Vagina (tissue), 2 donors: ENCODE results near the gene OXCT1. TPM values are rescaled to one million over a fixed set of nuclear protein-coding genes. Genes with fewer than 3 reads are reported as not detected.

Experiments
- DNase-seq, 2 donors: peaks; one replicate each; pipeline ENCODE4 v3.0.0-alpha.2; 2017; ENCODE audit errors: extremely low spot score in 2 of 2
- H3K27ac ChIP-seq: fragments of 200-600 bp; sonication (generic); one replicate; pipeline ENCODE4 v1.5.1; 2019
- H3K27me3 ChIP-seq: fragments of 200-600 bp; sonication (generic); one replicate; pipeline ENCODE4 v1.5.1; 2019
- H3K36me3 ChIP-seq, 2 donors: fragments of 200-600 bp; sonication (generic); one replicate each; pipeline ENCODE4 v1.5.1; 2017 to 2019
- H3K4me1 ChIP-seq: fragments of 200-600 bp; sonication (generic); one replicate; pipeline ENCODE4 v1.5.1; 2019
- H3K4me3 ChIP-seq, 2 donors: fragments of 200-600 bp; sonication (generic); 1 replicate in 1 of 2; 2 replicates in 1 of 2; pipeline ENCODE4 v1.5.1; 2016 to 2019
- H3K9me3 ChIP-seq: fragments of 200-600 bp; sonication (generic); one replicate; pipeline ENCODE4 v1.5.1; 2019
- POLR2A ChIP-seq, 2 donors: fragments of 450-650 bp; IDR thresholded peaks; one replicate each; pipeline ENCODE4 v1.6.1; 2017; ENCODE audit warnings: antibody characterized with exemption in 2 of 2, mild to moderate bottlenecking in 2 of 2, moderate library complexity in 2 of 2
- POLR2AphosphoS5 ChIP-seq, 2 donors: sonication (generic); formaldehyde crosslinking; IDR thresholded peaks; one replicate each; pipeline ENCODE4 v1.9.0; 2017; ENCODE audit warnings: antibody characterized with exemption in 2 of 2, mild to moderate bottlenecking in 2 of 2, low read depth in 1 of 2; ENCODE audit not compliant: insufficient read depth in 1 of 2
- intact Hi-C: fragments of 100-400 bp; cut with DNase I; formaldehyde crosslinking; loops from one replicate; pipeline ENCODE4 v1.15.1; 2023
- total RNA-seq: library from RNA; depleted of rRNA; stranded (reverse); fragments of >200 nt; gene quantifications from one replicate; pipeline ENCODE4 v1.2.3, GENCODE V29; 2016
- TF ChIP-seq, protein P1 (sequence below), 3 experiments: fragments of 450-650 bp in 2 of 3; fragments of 200-600 bp in 1 of 3; sonication (generic) in 1 of 3; IDR thresholded peaks; one replicate each; pipeline ENCODE4 v1.5.1; 2017 to 2019; ENCODE audit warnings: antibody characterized with exemption in 3 of 3, mild to moderate bottlenecking in 2 of 3, moderate library complexity in 2 of 3

The OXCT1 gene
- total RNA-seq, 1 donor from 2014 or later, result 15.5 TPM

GRCh38 chr5:41858890-41859289, 11.3 kb downstream of the OXCT1 start:
- Histone ChIP-seq H3K9me3 (no peaks in the 10 kb centered on the region), H3K36me3 (peaks cover 0 to 31% of the 10 kb centered on the region in 2 donors), H3K4me1 (no peaks in the 10 kb centered on the region), H3K4me3 (no peak overlapping the region), H3K27me3 (no peaks in the 10 kb centered on the region), H3K27ac (no peak overlapping the region)
- no peak for DNase-seq
- intact Hi-C loops, result loop anchor here (5.0 to 10.0 kb wide), 2 partner anchors 46 to 908 kb away; partner anchors contain the start of gene RIMOC1
- no peak for TF ChIP-seq POLR2A (IDR thresholded peaks at IDR 0.05)
- TF ChIP-seq, protein P1, sequence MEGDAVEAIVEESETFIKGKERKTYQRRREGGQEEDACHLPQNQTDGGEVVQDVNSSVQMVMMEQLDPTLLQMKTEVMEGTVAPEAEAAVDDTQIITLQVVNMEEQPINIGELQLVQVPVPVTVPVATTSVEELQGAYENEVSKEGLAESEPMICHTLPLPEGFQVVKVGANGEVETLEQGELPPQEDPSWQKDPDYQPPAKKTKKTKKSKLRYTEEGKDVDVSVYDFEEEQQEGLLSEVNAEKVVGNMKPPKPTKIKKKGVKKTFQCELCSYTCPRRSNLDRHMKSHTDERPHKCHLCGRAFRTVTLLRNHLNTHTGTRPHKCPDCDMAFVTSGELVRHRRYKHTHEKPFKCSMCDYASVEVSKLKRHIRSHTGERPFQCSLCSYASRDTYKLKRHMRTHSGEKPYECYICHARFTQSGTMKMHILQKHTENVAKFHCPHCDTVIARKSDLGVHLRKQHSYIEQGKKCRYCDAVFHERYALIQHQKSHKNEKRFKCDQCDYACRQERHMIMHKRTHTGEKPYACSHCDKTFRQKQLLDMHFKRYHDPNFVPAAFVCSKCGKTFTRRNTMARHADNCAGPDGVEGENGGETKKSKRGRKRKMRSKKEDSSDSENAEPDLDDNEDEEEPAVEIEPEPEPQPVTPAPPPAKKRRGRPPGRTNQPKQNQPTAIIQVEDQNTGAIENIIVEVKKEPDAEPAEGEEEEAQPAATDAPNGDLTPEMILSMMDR (IDR thresholded peaks at IDR 0.05), result no peak
- TF ChIP-seq POLR2AphosphoS5 (IDR thresholded peaks at IDR 0.05; ENCODE audit: insufficient read depth in 1 of 2, low read depth in 1 of 2), result no peak

DNA sequence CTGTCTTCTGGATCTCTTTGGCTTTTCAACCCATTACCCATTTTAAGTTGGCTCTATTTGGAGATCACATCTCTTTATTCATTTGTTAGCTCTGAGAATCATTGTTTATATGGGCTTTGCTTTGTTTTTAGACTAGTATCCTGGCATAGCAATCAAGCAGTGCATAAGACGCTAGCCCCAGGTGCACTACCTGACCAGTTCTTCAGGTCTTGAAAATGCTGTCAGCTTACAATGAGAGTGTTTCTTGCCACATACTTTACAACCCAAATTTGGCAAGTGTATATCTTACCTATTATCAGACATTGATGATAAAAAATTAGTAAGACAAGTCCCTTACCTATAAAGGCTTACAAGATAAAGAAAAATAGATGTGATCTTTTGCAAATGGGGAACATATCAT, 12.2 kb downstream of the OXCT1 start:
- no peaks in the 10 kb centered on the region for H3K9me3 ChIP-seq
- H3K4me3 ChIP-seq, result no peak overlapping the region
- intact Hi-C loops, result loop anchor here (5.0 to 10.0 kb wide), 2 partner anchors 47 to 909 kb away; partner anchors contain the start of gene RIMOC1
- no peak for DNase-seq
- no peak overlapping the region for H3K27ac ChIP-seq
- no peak for TF ChIP-seq POLR2AphosphoS5 (IDR thresholded peaks at IDR 0.05; ENCODE audit: insufficient read depth in 1 of 2, low read depth in 1 of 2)
- TF ChIP-seq, protein P1 (IDR thresholded peaks at IDR 0.05), result no peak
- no peak for TF ChIP-seq POLR2A (IDR thresholded peaks at IDR 0.05)
- no peaks in the 10 kb centered on the region for H3K27me3 ChIP-seq
- peaks cover 0 to 35% of the 10 kb centered on the region in 2 donors for H3K36me3 ChIP-seq
- H3K4me1 ChIP-seq, result no peaks in the 10 kb centered on the region

DNA sequence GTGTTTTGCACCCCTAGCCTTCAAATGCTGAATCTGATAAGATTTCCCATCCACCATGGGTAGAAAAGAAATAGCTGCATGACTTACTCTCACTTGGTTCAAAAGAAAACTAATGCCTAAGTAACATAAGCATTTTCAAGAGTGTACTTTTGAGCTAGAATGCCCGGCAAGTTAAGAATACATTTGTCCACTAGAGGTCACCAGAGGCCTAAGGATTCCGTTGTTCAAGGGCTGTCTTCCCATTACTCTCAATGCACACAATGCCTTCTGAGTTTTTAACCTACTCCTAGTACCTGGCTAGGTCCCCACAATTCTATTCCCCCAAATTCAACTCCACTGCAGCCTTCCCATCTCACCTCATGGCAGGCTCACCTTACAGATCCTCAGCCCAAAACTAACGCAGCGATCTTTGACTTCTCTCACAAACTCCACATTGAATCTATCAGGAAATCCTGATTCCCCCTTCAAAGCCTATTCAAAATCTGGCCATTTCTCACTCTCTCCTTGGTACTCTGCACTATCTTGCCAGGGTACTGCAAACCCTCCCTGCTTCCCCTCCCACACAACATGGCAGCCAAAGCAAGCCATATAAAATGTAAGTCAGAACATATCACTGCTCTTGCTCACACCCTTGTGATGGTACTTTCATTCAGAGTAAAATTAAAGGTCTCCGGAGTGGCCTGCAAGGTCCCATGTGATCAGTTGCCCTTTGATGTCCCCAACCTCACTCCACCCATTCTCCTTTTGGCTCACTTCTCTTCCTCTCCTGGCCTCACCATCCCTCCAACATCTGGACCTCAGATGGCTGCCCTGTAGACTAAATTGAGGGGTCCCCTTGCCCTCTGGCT, 13.4 kb downstream of the OXCT1 start:
- TF ChIP-seq POLR2AphosphoS5 (IDR thresholded peaks at IDR 0.05; ENCODE audit: insufficient read depth in 1 of 2, low read depth in 1 of 2), result no peak
- TF ChIP-seq, protein P1 (IDR thresholded peaks at IDR 0.05), result peak; percentile 66 to 87 (median 73)
- Histone ChIP-seq H3K36me3 (peaks cover 0 to 40% of the 10 kb centered on the region in 2 donors), H3K27ac (no peak overlapping the region), H3K4me1 (no peaks in the 10 kb centered on the region), H3K9me3 (no peaks in the 10 kb centered on the region), H3K4me3 (no peak overlapping the region), H3K27me3 (no peaks in the 10 kb centered on the region)
- intact Hi-C loops, result loop anchor here (5.0 to 10.0 kb wide), 2 partner anchors 48 to 910 kb away; partner anchors contain the start of gene RIMOC1
- DNase-seq, result no peak

- H3K36me3 ChIP-seq, result peaks cover 0 to 50% of the 10 kb centered on the region in 2 donors
- intact Hi-C loops, result loop anchor here (10.0 kb wide), 1 partner anchor 53 kb away; the partner anchor contains the start of gene RIMOC1
Measured at GRCh38 chr5:41852293-41852692, 17.9 kb downstream of the OXCT1 start.

More at GRCh38 chr5:41852293-41852692, 17.9 kb downstream of the OXCT1 start:
- Histone ChIP-seq H3K4me1 (no peaks in the 10 kb centered on the region), H3K4me3 (no peak overlapping the region), H3K9me3 (no peaks in the 10 kb centered on the region), H3K27me3 (no peaks in the 10 kb centered on the region), H3K27ac (no peak overlapping the region)
- TF ChIP-seq, protein P1 (IDR thresholded peaks at IDR 0.05), result no peak
- no peak for TF ChIP-seq POLR2A (IDR thresholded peaks at IDR 0.05)
- no peak for TF ChIP-seq POLR2AphosphoS5 (IDR thresholded peaks at IDR 0.05; ENCODE audit: insufficient read depth in 1 of 2, low read depth in 1 of 2)
- DNase-seq, result no peak
